ENCODE data around the gene NRXN3.

NRXN3 gene

DNA sequence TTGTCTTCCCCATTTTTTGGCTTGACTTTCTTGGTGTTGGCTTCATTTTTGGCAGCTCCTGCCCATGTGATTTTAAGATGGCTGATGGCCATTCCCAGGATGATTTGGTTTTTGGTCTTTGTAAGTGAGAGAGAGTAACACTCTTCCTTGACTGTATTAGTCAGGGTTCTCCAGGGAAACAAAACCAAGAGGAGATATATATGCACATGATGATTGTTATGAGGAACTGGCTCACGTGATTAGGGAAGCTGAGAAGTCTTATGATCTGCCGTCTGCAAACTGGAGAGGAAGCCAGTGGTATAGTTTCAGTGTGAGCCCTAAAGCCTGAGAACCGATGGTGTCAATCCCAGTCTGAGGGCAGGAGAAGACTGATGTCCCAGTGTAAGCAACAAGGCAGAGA is 146.6 kb downstream of the NRXN3 start:
- no peak overlapping the region for H3K4me3 ChIP-seq (ENCODE audit: extremely low read depth, insufficient read depth, low read length, poor library complexity, severe bottlenecking)
- no peaks in the 10 kb centered on the region for H3K4me1 ChIP-seq (ENCODE audit: control insufficient read depth, insufficient read depth, low read length, poor library complexity, severe bottlenecking)
- WGBS, 2 experiments (ENCODE audit: insufficient coverage in 2 of 2) = 90% methylated on average over 3 of the region's 3 CpGs
- H3K36me3 ChIP-seq (ENCODE audit: control insufficient read depth, insufficient read depth, low read length) = no peaks in the 10 kb centered on the region
- H3K27ac ChIP-seq (ENCODE audit: low read depth, low read length, severe bottlenecking) = no peak overlapping the region
- H3K9me3 ChIP-seq (ENCODE audit: control insufficient read depth, low read length) = no peaks in the 10 kb centered on the region

DNA sequence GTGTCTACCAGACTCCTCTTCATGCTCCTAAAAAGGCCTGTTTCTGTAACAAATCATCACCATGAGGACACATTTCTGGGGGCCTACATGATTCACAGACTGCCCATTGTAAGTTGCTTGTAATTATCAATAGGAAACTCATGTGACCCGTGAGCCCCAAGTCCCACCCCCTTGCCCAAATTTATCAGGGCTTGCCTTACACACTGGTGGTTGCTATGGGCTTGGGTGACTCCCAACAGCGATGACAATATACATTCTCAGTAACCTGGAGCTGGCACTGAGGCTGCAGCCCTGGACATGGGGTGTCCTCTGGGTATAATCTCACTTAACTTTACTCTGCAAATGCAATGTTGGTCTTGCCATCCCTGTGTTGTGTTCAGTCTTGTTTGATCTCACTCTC is 149.2 kb downstream of the NRXN3 start:
- Histone ChIP-seq H3K4me1 (ENCODE audit: control insufficient read depth, insufficient read depth, low read length, poor library complexity, severe bottlenecking) (no peaks in the 10 kb centered on the region), H3K27ac (ENCODE audit: low read depth, low read length, severe bottlenecking) (no peak overlapping the region), H3K9me3 (ENCODE audit: control insufficient read depth, low read length) (no peaks in the 10 kb centered on the region), H3K4me3 (ENCODE audit: extremely low read depth, insufficient read depth, low read length, poor library complexity, severe bottlenecking) (no peak overlapping the region), H3K36me3 (ENCODE audit: control insufficient read depth, insufficient read depth, low read length) (no peaks in the 10 kb centered on the region)
- WGBS, 2 experiments (ENCODE audit: insufficient coverage in 2 of 2) = 85 to 100% methylated on average over 1 to 2 of the region's 2 CpGs

DNA sequence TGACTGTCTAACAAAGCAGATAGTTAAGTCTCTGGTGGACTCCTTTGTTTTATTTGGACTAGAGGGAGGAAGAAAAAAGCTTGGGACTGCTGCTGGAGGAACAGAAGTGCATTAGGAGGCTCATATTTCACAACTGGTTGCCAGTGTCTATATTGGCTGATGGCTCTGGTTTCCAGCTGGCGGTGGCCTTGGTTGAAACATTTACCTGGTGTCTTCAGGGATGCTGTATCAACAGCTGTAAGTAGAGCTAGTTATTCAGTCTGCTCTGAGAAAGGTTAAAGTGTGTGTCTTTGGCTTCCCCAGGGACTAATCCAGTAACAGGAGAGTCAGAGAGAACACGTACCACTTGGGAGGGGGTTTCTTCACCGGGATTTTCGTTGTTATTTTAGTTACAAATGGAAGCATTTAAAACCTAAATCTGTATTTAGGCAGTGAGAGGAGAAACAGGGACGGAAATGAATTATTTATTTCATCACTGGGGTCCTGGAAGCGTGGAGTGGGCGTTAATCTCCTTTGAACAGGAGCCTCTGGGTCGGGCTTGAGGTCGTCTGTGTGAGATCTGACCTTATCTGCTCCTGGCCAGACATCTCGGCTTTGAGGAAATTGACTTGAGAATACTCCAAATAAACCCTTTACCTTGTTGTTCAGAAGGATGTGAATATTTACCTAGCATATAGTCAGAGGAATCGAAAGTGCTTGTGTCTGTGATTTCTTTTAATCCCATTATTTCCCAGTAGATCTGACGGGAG is 149.9 kb downstream of the NRXN3 start:
- Histone ChIP-seq H3K4me3 (ENCODE audit: extremely low read depth, insufficient read depth, low read length, poor library complexity, severe bottlenecking) (no peak overlapping the region), H3K27ac (ENCODE audit: low read depth, low read length, severe bottlenecking) (no peak overlapping the region), H3K36me3 (ENCODE audit: control insufficient read depth, insufficient read depth, low read length) (no peaks in the 10 kb centered on the region), H3K4me1 (ENCODE audit: control insufficient read depth, insufficient read depth, low read length, poor library complexity, severe bottlenecking) (no peaks in the 10 kb centered on the region), H3K9me3 (ENCODE audit: control insufficient read depth, low read length) (no peaks in the 10 kb centered on the region)
- WGBS, 2 experiments (ENCODE audit: insufficient coverage in 2 of 2) = 75 to 83% methylated on average over 8 of the region's 12 CpGs

DNA sequence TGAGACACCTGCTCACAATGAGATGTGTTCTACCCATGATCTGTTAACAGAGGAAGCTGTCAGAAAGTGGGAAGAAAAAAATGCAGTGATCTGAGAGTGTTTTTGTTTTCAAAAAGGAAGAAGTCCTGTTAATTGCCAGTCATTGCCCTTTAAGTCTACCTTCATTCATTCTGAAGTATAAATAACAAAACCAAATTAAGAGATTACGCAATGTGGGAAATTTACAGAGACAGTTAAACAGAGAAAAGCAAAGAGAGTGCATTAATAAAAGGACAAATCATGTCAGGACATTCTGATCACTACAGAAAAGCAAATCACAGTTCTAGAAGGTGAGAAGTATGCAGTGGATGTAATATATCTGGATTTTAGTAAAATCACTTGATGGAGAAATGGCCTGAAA is 154.2 kb downstream of the NRXN3 start:
- whole genome bisulfite sequencing, 2 experiments (ENCODE audit: insufficient coverage in 2 of 2) = no CpG with 5 or more reads among the region's 1 CpG
- H3K36me3 ChIP-seq (ENCODE audit: control insufficient read depth, insufficient read depth, low read length) = no peaks in the 10 kb centered on the region
- H3K9me3 ChIP-seq (ENCODE audit: control insufficient read depth, low read length) = no peaks in the 10 kb centered on the region
- H3K4me1 ChIP-seq (ENCODE audit: control insufficient read depth, insufficient read depth, low read length, poor library complexity, severe bottlenecking) = no peaks in the 10 kb centered on the region
- H3K27ac ChIP-seq (ENCODE audit: low read depth, low read length, severe bottlenecking) = no peak overlapping the region
- H3K4me3 ChIP-seq (ENCODE audit: extremely low read depth, insufficient read depth, low read length, poor library complexity, severe bottlenecking) = no peak overlapping the region

DNA sequence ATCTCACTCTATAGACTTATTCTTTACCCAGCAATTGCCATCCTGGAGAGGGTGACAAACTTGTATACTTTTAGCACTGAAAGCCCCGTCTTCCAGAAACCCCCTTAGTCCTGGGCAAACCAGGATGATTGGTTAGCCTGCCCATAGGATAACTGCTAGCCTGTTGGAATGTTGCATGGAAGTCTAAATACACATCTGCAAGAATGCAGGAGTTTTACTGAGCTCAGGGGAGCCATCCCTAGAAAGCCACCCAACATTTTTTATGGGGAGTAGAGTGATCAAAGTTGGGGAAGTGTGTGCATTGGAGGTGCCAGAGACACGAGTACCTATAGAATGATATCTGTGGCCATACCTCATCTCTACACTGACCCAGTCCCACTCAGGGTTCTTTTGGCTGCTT is 155.7 kb downstream of the NRXN3 start:
- Histone ChIP-seq H3K4me3 (ENCODE audit: extremely low read depth, insufficient read depth, low read length, poor library complexity, severe bottlenecking) (no peak overlapping the region), H3K4me1 (ENCODE audit: control insufficient read depth, insufficient read depth, low read length, poor library complexity, severe bottlenecking) (no peaks in the 10 kb centered on the region), H3K36me3 (ENCODE audit: control insufficient read depth, insufficient read depth, low read length) (no peaks in the 10 kb centered on the region), H3K9me3 (ENCODE audit: control insufficient read depth, low read length) (no peaks in the 10 kb centered on the region), H3K27ac (ENCODE audit: low read depth, low read length, severe bottlenecking) (no peak overlapping the region)
- WGBS, 2 experiments (ENCODE audit: insufficient coverage in 2 of 2) = 0% methylated on average over 1 of the region's 2 CpGs; no CpG with 5 or more reads in 1 of the 2 experiments

DNA sequence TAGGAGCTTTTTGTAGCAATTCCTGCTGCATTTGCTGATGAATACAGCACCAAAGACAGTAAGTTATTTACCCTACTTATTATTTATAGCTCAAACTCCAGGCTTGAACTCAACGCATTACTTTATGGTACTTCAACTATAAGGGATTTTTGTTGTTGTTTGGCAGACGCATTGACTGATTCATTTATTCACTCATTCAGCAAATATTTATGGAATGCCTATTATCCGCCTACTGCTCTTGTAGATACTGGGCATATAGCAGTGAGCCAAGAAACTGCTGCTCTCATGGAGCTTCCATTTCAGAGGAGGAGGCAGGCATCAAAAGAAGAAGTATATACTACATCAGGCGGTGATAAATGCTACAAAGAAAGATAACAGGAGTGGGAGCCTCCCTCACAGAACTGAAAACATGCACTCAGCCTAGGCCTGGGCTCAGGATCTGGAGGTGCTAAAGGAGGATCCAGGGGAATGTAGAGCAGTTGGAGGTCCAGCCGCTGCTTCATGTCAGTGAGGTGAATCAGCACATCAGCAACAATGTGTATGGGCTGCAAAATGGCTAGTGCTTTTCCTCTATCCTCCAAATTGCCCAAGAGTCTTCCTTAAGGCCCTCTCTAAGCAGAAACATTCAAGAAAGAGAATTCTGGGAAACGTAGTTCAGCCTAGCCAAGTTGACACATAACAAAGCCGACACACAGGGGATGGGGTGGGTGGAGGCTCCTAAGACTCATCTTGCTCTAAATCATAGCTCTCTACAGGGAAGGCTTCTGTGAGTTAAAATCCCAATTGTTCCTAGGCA is 157.5 kb downstream of the NRXN3 start:
- WGBS, 2 experiments (ENCODE audit: insufficient coverage in 2 of 2) = 82% methylated on average over 3 of the region's 7 CpGs; no CpG with 5 or more reads in 1 of the 2 experiments
- H3K9me3 ChIP-seq (ENCODE audit: control insufficient read depth, low read length) = no peaks in the 10 kb centered on the region
- H3K4me3 ChIP-seq (ENCODE audit: extremely low read depth, insufficient read depth, low read length, poor library complexity, severe bottlenecking) = no peak overlapping the region
- no peaks in the 10 kb centered on the region for H3K36me3 ChIP-seq (ENCODE audit: control insufficient read depth, insufficient read depth, low read length)
- no peaks in the 10 kb centered on the region for H3K4me1 ChIP-seq (ENCODE audit: control insufficient read depth, insufficient read depth, low read length, poor library complexity, severe bottlenecking)
- peak overlapping the region; percentile 64 for H3K27ac ChIP-seq (ENCODE audit: low read depth, low read length, severe bottlenecking)

DNA sequence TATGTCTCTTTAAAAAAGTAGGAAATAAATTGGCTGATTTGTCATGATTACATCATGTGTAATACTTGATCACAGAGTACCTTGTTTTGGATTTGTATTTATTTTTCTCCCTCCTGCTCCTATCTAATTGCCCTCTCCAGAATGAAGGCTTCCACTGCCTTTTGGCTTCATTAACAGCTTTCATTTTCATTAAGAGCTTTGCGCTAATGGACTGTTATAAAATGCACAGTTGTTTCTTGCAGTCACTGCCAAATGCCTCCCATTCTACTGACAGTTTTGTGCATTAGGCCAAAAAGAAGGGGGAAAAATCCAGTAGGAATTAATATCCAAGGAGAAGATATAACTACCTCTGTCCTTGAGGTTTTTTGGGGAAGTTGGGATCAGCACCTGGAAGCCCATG is 159.2 kb downstream of the NRXN3 start:
- Histone ChIP-seq H3K4me1 (ENCODE audit: control insufficient read depth, insufficient read depth, low read length, poor library complexity, severe bottlenecking) (no peaks in the 10 kb centered on the region), H3K9me3 (ENCODE audit: control insufficient read depth, low read length) (no peaks in the 10 kb centered on the region), H3K27ac (ENCODE audit: low read depth, low read length, severe bottlenecking) (no peak overlapping the region), H3K4me3 (ENCODE audit: extremely low read depth, insufficient read depth, low read length, poor library complexity, severe bottlenecking) (no peak overlapping the region), H3K36me3 (ENCODE audit: control insufficient read depth, insufficient read depth, low read length) (no peaks in the 10 kb centered on the region)
- WGBS, 2 experiments (ENCODE audit: insufficient coverage in 2 of 2) = no CpG with 5 or more reads among the region's 1 CpG

DNA sequence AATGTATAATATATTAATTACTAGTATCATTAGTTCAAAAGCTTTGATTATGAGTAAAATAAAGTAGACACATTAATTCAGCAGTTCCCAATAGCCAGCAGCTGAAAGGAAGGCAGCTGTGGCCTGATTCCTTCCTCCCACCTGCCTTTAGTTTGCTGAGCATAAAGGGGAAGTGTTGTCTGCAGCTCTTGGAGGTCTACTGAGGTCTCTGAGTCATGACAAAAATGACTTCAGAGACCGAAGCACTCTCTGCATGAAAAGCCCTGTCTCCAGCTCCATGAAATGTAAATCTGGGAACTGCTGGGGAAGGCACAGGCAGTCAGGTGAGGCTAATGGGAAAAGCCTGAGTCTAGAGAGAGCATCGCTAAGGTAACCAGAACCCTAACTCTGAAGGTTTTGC is 165.4 kb downstream of the NRXN3 start:
- WGBS, 2 experiments (ENCODE audit: insufficient coverage in 2 of 2) = 50 to 70% methylated on average over 1 to 2 of the region's 2 CpGs
- H3K36me3 ChIP-seq (ENCODE audit: control insufficient read depth, insufficient read depth, low read length) = no peaks in the 10 kb centered on the region
- no peaks in the 10 kb centered on the region for H3K4me1 ChIP-seq (ENCODE audit: control insufficient read depth, insufficient read depth, low read length, poor library complexity, severe bottlenecking)
- no peak overlapping the region for H3K4me3 ChIP-seq (ENCODE audit: extremely low read depth, insufficient read depth, low read length, poor library complexity, severe bottlenecking)
- H3K27ac ChIP-seq (ENCODE audit: low read depth, low read length, severe bottlenecking) = no peak overlapping the region
- H3K9me3 ChIP-seq (ENCODE audit: control insufficient read depth, low read length) = no peaks in the 10 kb centered on the region

DNA sequence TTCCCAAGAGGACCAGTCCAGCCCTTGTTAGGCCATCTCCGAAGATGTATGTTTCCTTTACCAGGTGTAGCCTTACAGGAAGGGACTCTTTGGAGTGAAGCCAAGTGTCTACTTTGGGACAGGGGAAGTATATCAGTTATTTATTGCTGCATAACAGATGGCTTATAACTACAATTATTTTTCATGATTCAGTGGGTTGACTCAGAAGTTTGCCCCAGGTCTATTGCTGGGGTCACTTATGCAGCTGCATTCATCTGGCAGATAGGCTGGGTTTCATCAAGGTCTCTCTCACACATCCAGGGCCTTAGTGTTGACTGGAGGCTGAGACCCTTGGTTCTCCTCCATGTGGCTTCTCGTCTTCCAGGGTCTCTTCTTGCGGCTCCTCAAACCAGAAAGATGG is 170.1 kb downstream of the NRXN3 start:
- no peaks in the 10 kb centered on the region for H3K9me3 ChIP-seq (ENCODE audit: control insufficient read depth, low read length)
- H3K4me1 ChIP-seq (ENCODE audit: control insufficient read depth, insufficient read depth, low read length, poor library complexity, severe bottlenecking) = no peaks in the 10 kb centered on the region
- H3K27ac ChIP-seq (ENCODE audit: low read depth, low read length, severe bottlenecking) = no peak overlapping the region
- no peaks in the 10 kb centered on the region for H3K36me3 ChIP-seq (ENCODE audit: control insufficient read depth, insufficient read depth, low read length)
- WGBS, 2 experiments (ENCODE audit: insufficient coverage in 2 of 2) = no CpG with 5 or more reads among the region's 3 CpGs
- no peak overlapping the region for H3K4me3 ChIP-seq (ENCODE audit: extremely low read depth, insufficient read depth, low read length, poor library complexity, severe bottlenecking)

DNA sequence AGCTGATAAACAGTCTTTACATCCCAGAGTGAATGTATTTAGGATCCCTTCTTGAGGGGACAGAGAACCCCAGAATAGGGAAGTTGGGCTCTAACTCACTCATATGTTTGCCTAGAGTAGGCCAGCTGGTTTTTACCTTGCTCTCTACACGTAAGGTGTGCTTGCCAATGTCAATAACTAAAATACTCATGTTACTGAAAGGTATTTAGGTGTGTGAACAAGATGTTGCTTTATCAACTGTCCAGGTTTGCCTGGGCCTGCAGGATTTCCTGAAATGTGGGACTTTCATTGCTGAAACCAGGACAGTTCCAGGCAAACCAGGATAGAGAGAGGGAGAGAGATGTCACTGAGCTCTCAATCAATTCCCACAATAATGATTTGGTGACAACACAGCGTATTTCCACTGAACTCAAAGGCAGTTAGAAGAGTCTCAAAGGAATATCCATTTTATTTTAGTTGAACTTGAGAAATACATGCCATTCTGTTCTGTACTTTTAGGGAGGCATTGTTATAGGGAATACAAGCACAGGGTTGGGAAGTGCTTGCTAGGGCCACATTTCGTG is 171.7 kb downstream of the NRXN3 start:
- H3K4me1 ChIP-seq (ENCODE audit: control insufficient read depth, insufficient read depth, low read length, poor library complexity, severe bottlenecking) = no peaks in the 10 kb centered on the region
- WGBS, 2 experiments (ENCODE audit: insufficient coverage in 2 of 2) = no CpG with 5 or more reads among the region's 3 CpGs
- no peaks in the 10 kb centered on the region for H3K36me3 ChIP-seq (ENCODE audit: control insufficient read depth, insufficient read depth, low read length)
- H3K4me3 ChIP-seq (ENCODE audit: extremely low read depth, insufficient read depth, low read length, poor library complexity, severe bottlenecking) = no peak overlapping the region
- no peak overlapping the region for H3K27ac ChIP-seq (ENCODE audit: low read depth, low read length, severe bottlenecking)
- no peaks in the 10 kb centered on the region for H3K9me3 ChIP-seq (ENCODE audit: control insufficient read depth, low read length)

DNA sequence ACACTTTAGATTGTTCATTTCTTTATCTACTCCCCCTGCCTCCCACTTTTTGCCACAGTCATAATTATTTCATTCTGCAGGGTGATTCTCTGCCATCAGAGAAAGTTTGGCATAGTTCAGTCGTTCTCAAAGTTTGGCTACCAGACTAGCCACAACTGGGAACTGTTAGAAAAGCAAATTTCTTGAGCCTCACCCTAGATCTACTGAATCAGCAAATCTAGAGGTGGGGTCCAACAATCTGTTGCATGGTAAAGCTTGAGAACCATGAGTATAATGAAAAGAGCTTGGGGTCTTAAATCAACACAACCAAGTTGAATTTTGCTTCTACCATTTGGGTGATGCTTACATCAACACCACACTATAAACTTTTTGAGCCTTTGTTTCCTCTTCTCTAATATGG is 172.7 kb downstream of the NRXN3 start:
- Histone ChIP-seq H3K27ac (ENCODE audit: low read depth, low read length, severe bottlenecking) (no peak overlapping the region), H3K9me3 (ENCODE audit: control insufficient read depth, low read length) (no peaks in the 10 kb centered on the region), H3K4me3 (ENCODE audit: extremely low read depth, insufficient read depth, low read length, poor library complexity, severe bottlenecking) (no peak overlapping the region), H3K4me1 (ENCODE audit: control insufficient read depth, insufficient read depth, low read length, poor library complexity, severe bottlenecking) (no peaks in the 10 kb centered on the region), H3K36me3 (ENCODE audit: control insufficient read depth, insufficient read depth, low read length) (no peaks in the 10 kb centered on the region)
- 75 to 92% methylated on average over 1 of the region's 1 CpG for WGBS, 2 experiments (ENCODE audit: insufficient coverage in 2 of 2)

Measured in mesodermal cell (in vitro differentiated cells).